SJCRH30 (cell line): ENCODE results near the gene TGIF2. TPM values are rescaled to one million over a fixed set of nuclear protein-coding genes. Genes with fewer than 3 reads are reported as not detected.

Experiments
- DNase-seq, 2 experiments: peaks; one replicate each; pipeline ENCODE4 v3.0.0-alpha.2; 2015 to 2020
- H3K27ac ChIP-seq: fragments of 250-450 bp; sonication (Bioruptor Pico); 2 replicates; pipeline ENCODE4 v1.5.1; 2020; ENCODE audit warnings: mild to moderate bottlenecking, moderate library complexity
- H3K27me3 ChIP-seq: fragments of 250-450 bp; sonication (Bioruptor Pico); 2 replicates; pipeline ENCODE4 v1.5.1; 2020; ENCODE audit warnings: mild to moderate bottlenecking, moderate library complexity
- H3K36me3 ChIP-seq: fragments of 250-450 bp; sonication (Bioruptor Pico); 2 replicates; pipeline ENCODE4 v1.5.1; 2020; ENCODE audit warnings: mild to moderate bottlenecking, moderate library complexity
- H3K4me1 ChIP-seq: fragments of 250-450 bp; sonication (Bioruptor Pico); 2 replicates; pipeline ENCODE4 v1.5.1; 2020; ENCODE audit warnings: mild to moderate bottlenecking, moderate library complexity
- H3K4me3 ChIP-seq: fragments of 250-450 bp; sonication (Bioruptor Pico); 2 replicates; pipeline ENCODE4 v1.5.1; 2020; ENCODE audit warnings: mild to moderate bottlenecking, moderate library complexity
- H3K9me3 ChIP-seq: fragments of 250-450 bp; sonication (Bioruptor Pico); replicated peaks from 2 replicates; pipeline ENCODE4 v1.5.1; 2020; ENCODE audit warnings: mild to moderate bottlenecking, moderate library complexity
- total RNA-seq: library from RNA; depleted of rRNA; stranded (reverse); fragments of >200 nt; shearing (Covaris generic); gene quantifications from 2 replicates; pipeline ENCODE4 v1.2.3, GENCODE V29; 2014

The TGIF2 gene
- total RNA-seq, 1 experiment from 2014 or later: 75.5 TPM

GRCh38 chr20:36579996-36580545 lies 6.7 kb downstream of the TGIF2 start:
- DNase-seq: no peak
- H3K36me3 ChIP-seq: peaks cover 61% of the 10 kb centered on the region

GRCh38 chr20:36582322-36582721 lies 8.9 kb downstream of the TGIF2 start:
- H3K4me3 ChIP-seq: no peak overlapping the region
- no peak for DNase-seq
- H3K9me3 ChIP-seq: no peaks in the 10 kb centered on the region
- H3K4me1 ChIP-seq: no peaks in the 10 kb centered on the region
- peaks cover 79% of the 10 kb centered on the region for H3K36me3 ChIP-seq
- H3K27me3 ChIP-seq: no peaks in the 10 kb centered on the region
- no peak overlapping the region for H3K27ac ChIP-seq

More at GRCh38 chr20:36579996-36580545, 6.7 kb downstream of the TGIF2 start:
- no peak overlapping the region for H3K4me3 ChIP-seq
- no peaks in the 10 kb centered on the region for H3K27me3 ChIP-seq
- no peak overlapping the region for H3K27ac ChIP-seq
- H3K9me3 ChIP-seq: no peaks in the 10 kb centered on the region
- no peaks in the 10 kb centered on the region for H3K4me1 ChIP-seq

GRCh38 chr20:36582821-36583220 lies 9.4 kb downstream of the TGIF2 start:
- H3K4me3 ChIP-seq: no peak overlapping the region
- no peak for DNase-seq
- H3K4me1 ChIP-seq: no peaks in the 10 kb centered on the region
- peaks cover 79% of the 10 kb centered on the region for H3K36me3 ChIP-seq
- H3K9me3 ChIP-seq: no peaks in the 10 kb centered on the region
- no peaks in the 10 kb centered on the region for H3K27me3 ChIP-seq
- no peak overlapping the region for H3K27ac ChIP-seq

GRCh38 chr20:36584018-36584481 lies 10.7 kb downstream of the TGIF2 start:
- no peak for DNase-seq
- H3K9me3 ChIP-seq: no peaks in the 10 kb centered on the region
- peaks cover 77% of the 10 kb centered on the region for H3K36me3 ChIP-seq
- no peaks in the 10 kb centered on the region for H3K4me1 ChIP-seq
- H3K27ac ChIP-seq: no peak overlapping the region
- H3K27me3 ChIP-seq: no peaks in the 10 kb centered on the region
- no peak overlapping the region for H3K4me3 ChIP-seq

GRCh38 chr20:36585410-36586125 lies 12.2 kb downstream of the TGIF2 start:
- Histone ChIP-seq H3K36me3 (peaks cover 66% of the 10 kb centered on the region), H3K4me3 (no peak overlapping the region), H3K4me1 (peaks cover 4% of the 10 kb centered on the region), H3K27me3 (no peaks in the 10 kb centered on the region), H3K27ac (no peak overlapping the region), H3K9me3 (no peaks in the 10 kb centered on the region)
- DNase-seq: peak in 1 of 2 experiments; percentile 41

- no peak overlapping the region for H3K27ac ChIP-seq
- H3K4me1 ChIP-seq: peaks cover 22% of the 10 kb centered on the region
- DNase-seq: no peak
- no peak overlapping the region for H3K4me3 ChIP-seq
- H3K9me3 ChIP-seq: no peaks in the 10 kb centered on the region
- H3K27me3 ChIP-seq: no peaks in the 10 kb centered on the region
- H3K36me3 ChIP-seq: peaks cover 59% of the 10 kb centered on the region
These were observed 14.1 kb downstream of the TGIF2 start for GRCh38 chr20:36587388-36588070.

- H3K27me3 ChIP-seq: no peaks in the 10 kb centered on the region
- no peaks in the 10 kb centered on the region for H3K9me3 ChIP-seq
- peaks cover 23% of the 10 kb centered on the region for H3K4me1 ChIP-seq
- no peak overlapping the region for H3K4me3 ChIP-seq
- peak overlapping the region; percentile 49 for H3K27ac ChIP-seq
- peak; percentile 86 to 96 for DNase-seq
- H3K36me3 ChIP-seq: peaks cover 35% of the 10 kb centered on the region
These were observed 17.9 kb downstream of the TGIF2 start for GRCh38 chr20:36591281-36591680.

- H3K36me3 ChIP-seq: peaks cover 28% of the 10 kb centered on the region
- peak; percentile 43 to 68 for DNase-seq
- H3K27me3 ChIP-seq: no peaks in the 10 kb centered on the region
- peaks cover 23% of the 10 kb centered on the region for H3K4me1 ChIP-seq
- H3K9me3 ChIP-seq: no peaks in the 10 kb centered on the region
- no peak overlapping the region for H3K4me3 ChIP-seq
- no peak overlapping the region; the same call in 1 of the 2 replicates for H3K27ac ChIP-seq
These were observed 18.7 kb downstream of the TGIF2 start for GRCh38 chr20:36591854-36592641.

GRCh38 chr20:36593347-36593929 lies 20.0 kb downstream of the TGIF2 start:
- no peak overlapping the region for H3K4me3 ChIP-seq
- no peak for DNase-seq
- peaks cover 25% of the 10 kb centered on the region for H3K36me3 ChIP-seq
- no peaks in the 10 kb centered on the region for H3K27me3 ChIP-seq
- H3K4me1 ChIP-seq: peaks cover 28% of the 10 kb centered on the region
- no peaks in the 10 kb centered on the region for H3K9me3 ChIP-seq
- no peak overlapping the region for H3K27ac ChIP-seq

GRCh38 chr20:36599912-36600345 lies 26.5 kb downstream of the TGIF2 start:
- peaks cover 3% of the 10 kb centered on the region; the same call in 1 of the 2 replicates for H3K27me3 ChIP-seq
- H3K36me3 ChIP-seq: no peaks in the 10 kb centered on the region
- no peak overlapping the region for H3K27ac ChIP-seq
- no peaks in the 10 kb centered on the region for H3K9me3 ChIP-seq
- DNase-seq: no peak
- H3K4me1 ChIP-seq: peaks cover 12% of the 10 kb centered on the region
- no peak overlapping the region for H3K4me3 ChIP-seq

GRCh38 chr20:36601540-36601939 lies 28.1 kb downstream of the TGIF2 start:
- DNase-seq: no peak
- H3K36me3 ChIP-seq: no peaks in the 10 kb centered on the region
- peaks cover 13% of the 10 kb centered on the region for H3K4me1 ChIP-seq
- H3K4me3 ChIP-seq: no peak overlapping the region
- no peaks in the 10 kb centered on the region for H3K9me3 ChIP-seq
- H3K27ac ChIP-seq: no peak overlapping the region
- peaks cover 3% of the 10 kb centered on the region; the same call in 1 of the 2 replicates for H3K27me3 ChIP-seq

- Histone ChIP-seq H3K27ac (peak overlapping the region; percentile 25; the same call in 1 of the 2 replicates), H3K4me3 (peak overlapping the region; percentile 91), H3K36me3 (peaks cover 20% of the 10 kb centered on the region), H3K9me3 (no peaks in the 10 kb centered on the region), H3K4me1 (peaks cover 5% of the 10 kb centered on the region), H3K27me3 (peaks cover 2% of the 10 kb centered on the region; the same call in 1 of the 2 replicates)
- DNase-seq: peak in 1 of 2 experiments; percentile 42
These were observed 31.6 kb downstream of the TGIF2 start for GRCh38 chr20:36604952-36605398.

- H3K9me3 ChIP-seq: no peaks in the 10 kb centered on the region
- H3K4me1 ChIP-seq: peaks cover 5% of the 10 kb centered on the region
- H3K4me3 ChIP-seq: peak within 1 kb of the TSS; percentile 91
- no peaks in the 10 kb centered on the region for H3K27me3 ChIP-seq
- H3K36me3 ChIP-seq: peaks cover 26% of the 10 kb centered on the region
- peak within 1 kb of the TSS; percentile 39 for H3K27ac ChIP-seq
- peak; percentile 100 for DNase-seq
These were observed 32.2 kb downstream of the TGIF2 start, which contains the start of gene RAB5IF for GRCh38 chr20:36605399-36606157. Gene RAB5IF, plus strand, starts transcription at chr20:36605779. Its CDS starts 173 bp downstream, at chr20:36605952.
